HEK293T (cell line): ENCODE results near the gene SH2D3C.

Experiments
- ELF4 ChIP-seq: fragments of 450-650 bp; IDR thresholded peaks from 2 replicates; pipeline ENCODE4 v1.6.1; 2017; ENCODE audit warnings: antibody characterized with exemption
- TARDBP ChIP-seq: fragments of 450-650 bp; IDR thresholded peaks from 2 replicates; pipeline ENCODE4 v1.6.1; 2016

- TF ChIP-seq TARDBP, result no peak
- no peak for TF ChIP-seq ELF4
Observed at GRCh38 chr9:127767410-127767809, 11.1 kb downstream of the SH2D3C start.
